GM12878 (cell line): Measurements from ENCODE around the gene PI4KA. TPM values are rescaled to one million over a fixed set of nuclear protein-coding genes. Genes with fewer than 3 reads are reported as not detected.

Source experiments
- ATAC-seq: fragments of 200-7000 bp; cut with Tn5 transposase; 3 replicates; pipeline ENCODE4 v1.9.1; 2020; ENCODE audit warnings: mild to moderate bottlenecking, moderate library complexity
- BruUV-seq: library from RNA; stranded (reverse); fragments of 400-500 nt; replicated peaks from 2 replicates; lab custom pipeline; 2021; lab: Mats Ljungman, UMichigan
- CTCF ChIA-PET: fragments of 300-600 bp; sonication (Branson Sonifier 250); formaldehyde crosslinking; extraction: SDS; loops from one replicate; lab custom pipeline; 2021; ENCODE audit warnings: inconsistent platforms; lab: Yijun Ruan, JAX
- POLR2A ChIA-PET: fragments of 350-600 bp; formaldehyde crosslinking; extraction: SDS; loops from one replicate; lab custom pipeline; 2021; ENCODE audit warnings: inconsistent platforms; lab: Charles Lee
- RAD21 ChIA-PET: fragments of 300-600 bp; sonication (Branson Sonifier 250); formaldehyde crosslinking; loops from one replicate; lab custom pipeline; 2023; ENCODE audit warnings: antibody characterized with exemption; ENCODE audit not compliant: unreplicated experiment; lab: Charles Lee
- SMC1A ChIA-PET: fragments of 300-600 bp; sonication (Branson Sonifier 250); formaldehyde crosslinking; loops from one replicate; lab custom pipeline; 2023; ENCODE audit not compliant: unreplicated experiment, uncharacterized antibody; lab: Charles Lee
- DNase-seq: peaks from one replicate; pipeline ENCODE4 v3.0.0-alpha.2; 2011; ENCODE audit warnings: low read depth, low spot score
- FAIRE-seq: peaks from 3 replicates; lab custom pipeline; 2011; peaks lifted over from hg19 to GRCh38; lab: Jason Lieb, UNC
- H2AFZ ChIP-seq: 2 replicates; pipeline ENCODE4 v1.6.0; 2011; ENCODE audit warnings: low read depth, low read length, control low read depth; ENCODE audit not compliant: control insufficient read depth
- H3K27ac ChIP-seq: 2 replicates; pipeline ENCODE4 v1.5.1; 2011; ENCODE audit warnings: control low read depth; ENCODE audit not compliant: control insufficient read depth, insufficient read depth
- H3K27me3 ChIP-seq, 2 experiments: replicated peaks in 1 of 2; 2 replicates each; pipeline versions ENCODE4 v1.6.0 to v1.6.1; 2011; ENCODE audit warnings: low read length in 1 of 2; ENCODE audit not compliant: control insufficient read depth in 2 of 2, insufficient read depth in 2 of 2
- H3K36me3 ChIP-seq, 2 experiments: 2 replicates each; pipeline ENCODE4 v1.5.1; 2011; ENCODE audit warnings: low read length in 1 of 2; ENCODE audit not compliant: control insufficient read depth in 2 of 2, insufficient read depth in 2 of 2
- H3K4me1 ChIP-seq: 2 replicates; pipeline ENCODE4 v1.6.1; 2011; ENCODE audit warnings: mild to moderate bottlenecking, low read length, moderate library complexity, mixed read lengths; ENCODE audit not compliant: control insufficient read depth, insufficient read depth
- H3K4me2 ChIP-seq: 2 replicates; pipeline ENCODE4 v1.6.0; 2011; ENCODE audit warnings: control low read depth; ENCODE audit not compliant: control insufficient read depth, insufficient read depth
- H3K4me3 ChIP-seq: fragments of 200-600 bp; sonication (generic); 2 replicates; pipeline ENCODE4 v1.5.1; 2016
- H3K79me2 ChIP-seq: 2 replicates; pipeline ENCODE4 v1.6.0; 2011; ENCODE audit warnings: low read length; ENCODE audit not compliant: control insufficient read depth, insufficient read depth
- H3K9ac ChIP-seq: 2 replicates; pipeline ENCODE4 v1.8.0; 2011; ENCODE audit warnings: low read length, control low read depth, mixed read lengths; ENCODE audit not compliant: control insufficient read depth, insufficient read depth
- H3K9me3 ChIP-seq: replicated peaks from 3 replicates; pipeline ENCODE4 v1.5.1; 2011; ENCODE audit warnings: mild to moderate bottlenecking, low read length; ENCODE audit not compliant: control insufficient read depth, insufficient read depth
- H4K20me1 ChIP-seq: 2 replicates; pipeline ENCODE4 v1.6.0; 2011; ENCODE audit not compliant: control insufficient read depth, insufficient read depth
- BMI1 ChIP-seq: fragments of 450-650 bp; IDR thresholded peaks from 2 replicates; pipeline ENCODE4 v1.6.1; 2016; ENCODE audit warnings: mild to moderate bottlenecking, moderate library complexity, borderline replicate concordance
- BRCA1 ChIP-seq: IDR thresholded peaks from 2 replicates; pipeline ENCODE4 v1.6.1; 2011; ENCODE audit warnings: low read depth, low read length, improper control_type of control experiment
- NBN ChIP-seq: fragments of 450-650 bp; IDR thresholded peaks from 2 replicates; pipeline ENCODE4 v1.6.1; 2016
- SIN3A ChIP-seq: IDR thresholded peaks from 2 replicates; pipeline ENCODE4 v1.6.1; 2012; ENCODE audit warnings: low read depth, low read length, improper control_type of control experiment
- YY1 ChIP-seq: IDR thresholded peaks from 2 replicates; pipeline ENCODE4 v1.6.1; 2011; ENCODE audit warnings: low read depth, mild to moderate bottlenecking, low read length
- ZBTB4 ChIP-seq: fragments of 450-650 bp; formaldehyde crosslinking; IDR thresholded peaks from 2 replicates; pipeline ENCODE4 v1.4.0; 2022; ENCODE audit warnings: mild to moderate bottlenecking, moderate library complexity
- WGBS: methylation state at CpG from one replicate; pipeline ENCODE4 v1.1.6; 2016; ENCODE audit warnings: low lambda C conversion rate; ENCODE audit not compliant: insufficient replicate concordance, insufficient coverage; ENCODE audit errors: missing lambda C conversion rate; 5-methylcytosine and 5-hydroxymethylcytosine counted together
- in situ Hi-C: fragments of 300-500 bp; cut with MboI; formaldehyde crosslinking; loops from 9 replicates; pipeline ENCODE4 v1.14.3; 2018; ENCODE audit warnings: mixed read lengths
- intact Hi-C: fragments of 100-400 bp; cut with micrococcal nuclease; formaldehyde crosslinking; loops from one replicate; pipeline ENCODE4 v1.14.2; 2022; ENCODE audit not compliant: unreplicated experiment
- polyA plus RNA-seq, 11 experiments: library from polyadenylated mRNA; depleted of rRNA in 4 of 11; unstranded in 6 of 11; stranded (reverse) in 5 of 11; fragments of >200 nt; fragmentation: Nextera tagmentation in 4 of 11; fragmentation: Illumina TruSeq in 1 of 11; extraction: Ambion mirVana in 4 of 11; extraction: Trizol in 1 of 11; gene quantifications; 1 replicate in 1 of 11; 2 replicates in 10 of 11; pipeline versions ENCODE4 v1.2.1 to v1.2.3, GENCODE V29; 2011 to 2016; ENCODE audit warnings: inconsistent platforms in 2 of 11, missing spikeins in 2 of 11, low read depth in 1 of 11
- total RNA-seq, 4 experiments: library from RNA; depleted of rRNA in 3 of 4; stranded (reverse); fragments of >200 nt in 3 of 4; fragmentation: Illumina TruSeq in 1 of 4; extraction: Trizol in 1 of 4; gene quantifications; 2 replicates each; pipeline versions ENCODE4 v1.2.1 to v1.2.3, GENCODE V29; 2013 to 2021
- TF ChIP-seq, protein P1 (sequence below): fragments of 450-650 bp; formaldehyde crosslinking; IDR thresholded peaks from 2 replicates; pipeline ENCODE4 v1.5.0; 2022; ENCODE audit warnings: mild to moderate bottlenecking, missing genetic modification characterization

PI4KA gene
- total and polyA plus RNA-seq, 10 of the 15 experiments (the other 5 are each of a cell fraction or from before 2014, with no cell fraction given): 4.2 to 78.4 (median 42.1) TPM

DNA sequence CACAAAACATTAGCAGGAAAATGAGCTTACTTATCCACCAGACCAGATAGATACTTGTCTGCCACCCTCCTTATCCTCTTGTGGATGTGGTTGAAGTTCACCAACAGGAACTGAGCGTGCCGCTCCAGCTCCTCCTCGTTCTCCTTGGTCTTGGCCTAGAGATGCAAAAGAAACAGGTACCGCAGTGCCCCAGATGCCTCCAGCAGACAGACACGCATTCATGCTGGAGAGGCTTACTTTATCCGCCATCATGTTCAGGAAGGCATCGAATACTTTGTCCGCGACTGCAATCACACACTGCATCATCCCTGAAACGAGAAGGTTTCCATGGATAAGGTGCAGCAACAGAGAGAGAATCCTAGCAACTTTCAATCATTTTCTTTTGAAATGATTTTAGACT lies 105.7 kb downstream of the PI4KA start:
- H3K36me3 ChIP-seq: peaks cover 6 to 18% of the 10 kb centered on the region in 2 experiments; a peak in 3 of 4 replicates
- H3K9ac ChIP-seq: no peak overlapping the region
- no peak for DNase-seq
- ChIA-PET CTCF (interaction anchor here (0.8 to 1.3 kb wide), 3 partner anchors 10 to 31 kb away, joined by 3 to 5 read pairs (median 4); no protein-coding TSS in a partner anchor), RAD21 (no interaction called here), POLR2A (interaction anchor here (1.1 kb wide), 1 partner anchor 10 kb away, joined by 3 read pairs; no protein-coding TSS in a partner anchor), SMC1A (no interaction called here)
- H3K27ac ChIP-seq: no peak overlapping the region
- intact Hi-C loops: no loop called here
- no peaks in the 10 kb centered on the region for H3K9me3 ChIP-seq
- no peak overlapping the region for H2AFZ ChIP-seq
- H3K4me3 ChIP-seq: no peak overlapping the region
- H3K27me3 ChIP-seq: no peaks in the 10 kb centered on the region
- TF ChIP-seq BMI1 (no peak), BRCA1 (no peak), NBN (no peak), SIN3A (no peak), YY1 (no peak), ZBTB4 (CRISPR knock-in tag) (no peak)
- TF ChIP-seq, protein P1, sequence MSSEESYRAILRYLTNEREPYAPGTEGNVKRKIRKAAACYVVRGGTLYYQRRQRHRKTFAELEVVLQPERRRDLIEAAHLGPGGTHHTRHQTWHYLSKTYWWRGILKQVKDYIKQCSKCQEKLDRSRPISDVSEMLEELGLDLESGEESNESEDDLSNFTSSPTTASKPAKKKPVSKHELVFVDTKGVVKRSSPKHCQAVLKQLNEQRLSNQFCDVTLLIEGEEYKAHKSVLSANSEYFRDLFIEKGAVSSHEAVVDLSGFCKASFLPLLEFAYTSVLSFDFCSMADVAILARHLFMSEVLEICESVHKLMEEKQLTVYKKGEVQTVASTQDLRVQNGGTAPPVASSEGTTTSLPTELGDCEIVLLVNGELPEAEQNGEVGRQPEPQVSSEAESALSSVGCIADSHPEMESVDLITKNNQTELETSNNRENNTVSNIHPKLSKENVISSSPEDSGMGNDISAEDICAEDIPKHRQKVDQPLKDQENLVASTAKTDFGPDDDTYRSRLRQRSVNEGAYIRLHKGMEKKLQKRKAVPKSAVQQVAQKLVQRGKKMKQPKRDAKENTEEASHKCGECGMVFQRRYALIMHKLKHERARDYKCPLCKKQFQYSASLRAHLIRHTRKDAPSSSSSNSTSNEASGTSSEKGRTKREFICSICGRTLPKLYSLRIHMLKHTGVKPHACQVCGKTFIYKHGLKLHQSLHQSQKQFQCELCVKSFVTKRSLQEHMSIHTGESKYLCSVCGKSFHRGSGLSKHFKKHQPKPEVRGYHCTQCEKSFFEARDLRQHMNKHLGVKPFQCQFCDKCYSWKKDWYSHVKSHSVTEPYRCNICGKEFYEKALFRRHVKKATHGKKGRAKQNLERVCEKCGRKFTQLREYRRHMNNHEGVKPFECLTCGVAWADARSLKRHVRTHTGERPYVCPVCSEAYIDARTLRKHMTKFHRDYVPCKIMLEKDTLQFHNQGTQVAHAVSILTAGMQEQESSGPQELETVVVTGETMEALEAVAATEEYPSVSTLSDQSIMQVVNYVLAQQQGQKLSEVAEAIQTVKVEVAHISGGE: no peak
- no peak for FAIRE-seq
- no TSS peak for BruUV-seq
- no peaks in the 10 kb centered on the region for H3K79me2 ChIP-seq
- no peak for ATAC-seq
- peaks cover 45% of the 10 kb centered on the region for H3K4me1 ChIP-seq
- H3K4me2 ChIP-seq: no peak overlapping the region
- no peaks in the 10 kb centered on the region for H4K20me1 ChIP-seq
- WGBS: 98% methylated on average over 10 of the region's 10 CpGs
- in situ Hi-C loops: no loop called here
